ENCODE results near the gene UTP4.
"Not testable (repeated sequence)": the region's sequence is repeated elsewhere in the genome, so short reads cannot be mapped to it uniquely, and the experiment has no call there.

UTP4 gene

GRCh38 chr16:69110406-69110805, 22.0 kb upstream of the UTP4 start:
- DNase-seq (ENCODE audit: low read depth, low spot score): no peak

DNA sequence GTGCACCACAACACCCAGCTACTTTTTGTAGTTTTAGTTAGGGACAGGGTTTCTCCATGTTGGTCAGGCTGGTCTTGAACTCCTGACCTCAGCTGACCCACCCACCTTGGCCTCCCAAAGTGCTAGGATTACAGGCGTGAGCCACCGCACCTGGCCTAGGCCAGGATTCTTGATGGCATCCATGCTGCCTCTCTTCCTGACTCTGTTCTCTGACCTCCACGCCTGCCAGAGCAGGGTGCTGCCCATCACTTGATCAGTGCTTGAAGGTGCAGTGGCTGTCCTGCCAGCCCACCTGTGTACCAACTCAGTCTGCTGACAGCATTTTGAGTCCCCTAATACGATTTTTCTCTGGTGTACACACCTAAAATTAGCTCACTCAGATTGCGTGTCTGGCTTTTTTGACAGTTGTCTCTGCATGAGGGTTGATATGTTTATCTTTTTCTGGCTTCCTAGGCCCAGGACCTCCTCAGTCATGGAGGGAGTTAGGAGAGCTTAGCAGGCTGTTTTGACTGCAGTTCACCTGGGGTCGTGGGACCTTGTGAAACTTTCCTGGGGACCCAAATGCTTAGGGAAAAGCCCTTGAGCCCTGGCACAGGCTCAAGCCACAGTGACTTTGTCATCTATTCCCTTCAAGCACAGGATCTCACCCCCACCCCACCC, 21.1 kb upstream of the UTP4 start:
- DNase-seq (ENCODE audit: low read depth, low spot score): no peak

DNA sequence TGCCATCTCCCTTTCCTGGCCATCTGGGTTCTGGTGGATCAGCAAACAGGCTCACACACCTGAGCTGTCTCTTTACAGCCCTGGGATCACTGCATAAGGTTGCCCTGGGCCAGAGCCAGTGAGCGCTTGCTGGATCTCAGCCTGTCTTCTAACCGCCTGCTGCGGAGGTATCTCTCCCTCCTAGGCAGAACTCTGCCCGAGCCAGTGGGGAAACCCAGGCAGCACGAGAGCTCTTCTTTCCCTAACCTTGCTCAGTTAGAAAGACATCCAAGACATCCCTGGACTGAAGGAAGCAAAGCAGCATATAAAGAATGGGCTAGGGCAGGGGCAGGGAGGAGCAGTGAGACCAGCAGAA, 20.6 kb upstream of the UTP4 start:
- DNase-seq (ENCODE audit: low read depth, low spot score): no peak

DNA sequence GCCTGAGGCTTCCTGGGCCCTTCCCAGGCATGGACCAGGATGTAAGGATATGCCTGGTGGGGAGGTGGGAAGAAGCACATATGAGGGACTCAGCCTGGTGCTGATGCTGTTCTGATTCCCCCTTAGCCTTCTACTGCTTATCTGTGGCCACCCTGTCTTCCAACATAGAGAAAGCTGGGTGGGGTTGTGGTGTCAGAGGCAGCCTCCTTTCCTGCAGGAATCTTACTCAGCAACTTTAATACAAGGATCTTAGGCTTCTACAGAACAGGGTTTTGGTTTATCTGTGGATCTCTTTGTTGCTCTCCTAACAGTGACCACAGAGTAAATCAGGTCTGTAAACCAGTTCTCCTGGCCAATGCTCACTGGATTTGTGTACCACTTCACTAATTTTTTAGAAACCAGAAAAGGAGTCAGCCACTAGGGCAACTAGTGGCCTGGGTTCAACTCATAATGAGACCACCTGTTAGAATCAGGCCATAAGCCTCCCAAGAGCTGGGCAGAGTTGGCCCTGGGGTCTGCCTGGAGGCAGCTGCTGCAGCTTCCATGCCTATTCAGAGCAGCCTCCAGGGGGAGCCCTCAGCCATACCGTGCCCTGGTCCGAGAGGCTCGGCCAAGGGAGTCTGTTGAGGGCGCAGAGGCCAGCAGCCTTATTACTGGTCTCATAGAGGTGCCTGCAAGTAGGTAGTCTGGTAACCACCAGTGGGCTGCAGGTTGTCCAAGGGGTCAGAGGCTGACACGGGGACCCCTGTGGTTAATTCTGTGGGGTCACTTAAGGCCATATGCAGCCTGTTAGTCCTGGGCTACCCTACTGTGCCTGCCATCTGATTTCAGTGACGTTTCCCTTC, 19.9 kb upstream of the UTP4 start:
- no peak for DNase-seq (ENCODE audit: low read depth, low spot score)

DNA sequence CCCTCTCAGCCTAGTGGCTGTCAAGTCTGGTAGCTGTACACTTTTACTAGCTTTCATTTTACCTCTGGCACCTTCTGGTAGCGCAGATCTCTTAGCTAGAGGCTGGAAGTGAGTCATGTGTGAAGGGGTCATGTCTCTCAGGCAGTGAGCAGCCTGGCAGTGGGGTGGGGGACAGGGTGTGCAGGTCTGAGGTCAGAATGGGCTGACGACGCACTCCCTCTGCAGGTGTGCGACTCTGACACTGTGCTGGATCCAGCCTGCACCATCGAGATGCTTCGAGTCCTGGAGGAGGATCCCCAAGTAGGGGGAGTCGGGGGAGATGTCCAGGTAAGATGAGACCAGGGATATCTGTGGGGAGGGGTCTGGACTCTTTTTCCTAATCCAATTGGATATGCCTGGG, 19.2 kb upstream of the UTP4 start:
- DNase-seq (ENCODE audit: low read depth, low spot score): no peak

- no peak for DNase-seq (ENCODE audit: low read depth, low spot score)
These were observed 18.0 kb upstream of the UTP4 start for GRCh38 chr16:69114346-69114975.

- no peak for DNase-seq (ENCODE audit: low read depth, low spot score)
These were observed 17.5 kb upstream of the UTP4 start for GRCh38 chr16:69114976-69115355.

- DNase-seq (ENCODE audit: low read depth, low spot score): no peak
These were observed 17.1 kb upstream of the UTP4 start for GRCh38 chr16:69115361-69115760.

DNA sequence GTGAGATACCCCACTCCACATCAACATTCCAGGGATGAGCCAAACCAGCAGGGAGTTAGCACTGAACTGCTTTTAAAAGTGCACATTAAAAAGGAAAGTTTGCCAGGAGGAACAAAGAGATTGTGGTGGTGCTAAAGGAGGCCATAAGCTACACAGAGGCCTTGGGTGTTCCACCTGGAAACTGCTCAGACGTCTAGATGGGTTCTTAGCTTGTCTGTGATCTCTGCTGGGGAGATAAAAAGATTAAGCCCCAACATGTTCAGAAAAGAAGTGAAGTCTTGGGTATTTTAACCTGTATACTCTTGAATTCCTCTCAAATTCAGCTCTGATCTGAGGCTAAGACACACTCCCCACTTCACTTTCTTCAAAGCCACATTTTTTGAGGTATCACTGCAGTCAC, 16.6 kb upstream of the UTP4 start:
- DNase-seq (ENCODE audit: low read depth, low spot score): no peak

GRCh38 chr16:69116256-69116875, 16.1 kb upstream of the UTP4 start:
- no peak for DNase-seq (ENCODE audit: low read depth, low spot score)

GRCh38 chr16:69116906-69117305, 15.5 kb upstream of the UTP4 start:
- DNase-seq (ENCODE audit: low read depth, low spot score): no peak

- no peak for DNase-seq (ENCODE audit: low read depth, low spot score)
These were observed 14.0 kb upstream of the UTP4 start for GRCh38 chr16:69118468-69118867.

DNA sequence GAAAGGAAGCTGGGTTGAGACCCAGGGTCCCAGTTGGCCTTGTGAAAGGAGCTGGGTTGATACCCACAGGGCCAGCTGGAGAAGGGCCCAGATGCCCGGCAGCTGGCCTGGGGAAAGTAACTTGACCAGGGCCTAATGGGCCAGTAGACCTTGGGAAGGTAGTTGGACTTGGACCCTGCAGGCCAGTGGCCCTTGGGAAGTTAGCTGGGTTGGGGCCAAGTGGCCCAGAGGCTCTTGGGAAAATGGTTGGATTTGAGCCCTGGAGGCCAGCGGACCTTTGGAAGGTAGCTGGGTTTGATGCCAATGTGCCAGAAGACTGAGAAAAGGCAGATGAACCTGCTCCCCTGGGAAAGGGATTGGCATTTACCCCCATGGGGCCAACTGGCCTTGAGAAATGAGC, 13.5 kb upstream of the UTP4 start:
- DNase-seq (ENCODE audit: low read depth, low spot score): no peak

GRCh38 chr16:69119536-69119935, 12.9 kb upstream of the UTP4 start:
- no peak for DNase-seq (ENCODE audit: low read depth, low spot score)

- no peak for DNase-seq (ENCODE audit: low read depth, low spot score)
These were observed 12.3 kb upstream of the UTP4 start for GRCh38 chr16:69120096-69120664.

DNA sequence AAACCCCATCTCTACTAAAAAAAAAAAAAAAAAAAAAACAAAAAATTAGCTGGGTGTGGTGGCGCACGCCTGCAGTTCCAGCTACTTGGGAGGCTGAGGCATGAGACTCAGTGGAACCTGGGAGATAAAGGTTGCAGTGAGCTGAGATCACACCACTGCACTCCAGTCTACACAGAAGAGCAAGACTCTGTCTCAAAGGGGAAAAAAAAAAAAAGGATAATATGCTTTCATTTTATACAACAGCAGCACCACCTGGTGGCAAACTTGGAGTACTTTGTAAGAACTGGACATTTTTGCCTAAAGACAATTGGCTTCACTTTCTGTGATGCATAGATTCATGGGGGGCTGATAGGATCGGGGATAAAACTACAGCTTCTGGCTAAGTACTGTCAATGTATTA, 8.5 kb upstream of the UTP4 start:
- DNase-seq (ENCODE audit: low read depth, low spot score): peak; percentile 47

- not testable (repeated sequence) for DNase-seq (ENCODE audit: low read depth, low spot score)
These were observed 8.0 kb upstream of the UTP4 start for GRCh38 chr16:69124406-69124805.

GRCh38 chr16:69124961-69125360, 7.5 kb upstream of the UTP4 start:
- DNase-seq (ENCODE audit: low read depth, low spot score): not testable (repeated sequence)

- DNase-seq (ENCODE audit: low read depth, low spot score): no peak
These were observed 6.2 kb upstream of the UTP4 start for GRCh38 chr16:69126221-69126620.

DNA sequence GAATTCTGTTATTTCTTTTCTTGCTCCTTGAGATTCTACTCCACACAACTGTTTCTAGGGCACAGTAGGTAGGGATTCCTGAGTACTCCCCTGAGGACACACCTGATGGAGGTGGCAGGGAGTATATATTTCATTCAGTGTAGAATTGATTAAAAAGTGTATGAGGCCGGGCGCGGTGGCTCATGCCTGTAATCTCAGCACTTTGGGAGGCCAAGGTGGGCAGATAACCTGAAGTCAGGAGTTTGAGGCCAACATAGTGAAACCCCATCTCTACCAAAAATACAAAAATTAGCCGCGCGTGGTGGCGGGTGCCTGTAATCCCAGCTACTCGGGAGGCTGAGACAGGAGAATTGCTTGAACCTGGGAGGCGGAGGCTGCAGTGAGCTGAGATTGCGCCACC, 5.6 kb upstream of the UTP4 start:
- DNase-seq (ENCODE audit: low read depth, low spot score): not testable (repeated sequence)

DNA sequence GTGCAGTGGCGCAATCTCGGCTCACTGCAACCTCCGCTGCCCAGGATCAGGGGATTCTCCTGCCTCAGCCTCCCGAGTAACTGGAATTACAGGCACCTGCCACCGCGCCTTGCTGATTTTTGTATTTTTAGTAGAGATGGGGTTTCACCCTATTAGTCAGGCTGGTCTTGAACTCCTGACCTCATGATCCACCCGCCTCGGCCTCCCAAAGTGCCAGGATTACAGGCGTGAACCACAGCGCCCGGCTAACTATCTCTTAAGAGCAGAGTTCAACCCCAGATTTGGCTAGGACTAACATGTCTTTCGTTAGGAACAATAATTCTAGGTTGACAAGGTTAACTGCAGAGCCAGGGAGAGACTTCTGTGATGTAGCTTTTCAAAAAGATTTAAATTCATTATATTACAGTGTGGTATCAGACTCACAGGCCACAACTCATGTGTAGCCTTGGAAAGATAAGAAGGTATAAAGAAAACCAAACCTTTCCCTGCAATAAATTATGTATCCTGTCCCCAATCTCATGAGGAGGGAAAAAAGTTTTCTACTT, 4.4 kb upstream of the UTP4 start:
- DNase-seq (ENCODE audit: low read depth, low spot score): no peak

- DNase-seq (ENCODE audit: low read depth, low spot score): no peak
These were observed 2.0 kb upstream of the UTP4 start for GRCh38 chr16:69130461-69130860.
